NB4 (cell line): ENCODE results near the gene IL10RB.

ENCODE experiments used
- POLR2A ChIP-seq: IDR thresholded peaks from 2 replicates; pipeline ENCODE4 v1.6.1; 2011; ENCODE audit warnings: mild to moderate bottlenecking; ENCODE audit not compliant: insufficient read length; ENCODE audit errors: extremely low read depth
- TF ChIP-seq, protein P1 (sequence below): IDR thresholded peaks from one replicate; pipeline ENCODE4 v1.5.1; 2012; ENCODE audit warnings: low read depth, low read length
- TF ChIP-seq, protein P2 (sequence below): IDR thresholded peaks from 2 replicates; pipeline ENCODE4 v1.6.1; 2011; ENCODE audit warnings: low read depth, low read length

DNA sequence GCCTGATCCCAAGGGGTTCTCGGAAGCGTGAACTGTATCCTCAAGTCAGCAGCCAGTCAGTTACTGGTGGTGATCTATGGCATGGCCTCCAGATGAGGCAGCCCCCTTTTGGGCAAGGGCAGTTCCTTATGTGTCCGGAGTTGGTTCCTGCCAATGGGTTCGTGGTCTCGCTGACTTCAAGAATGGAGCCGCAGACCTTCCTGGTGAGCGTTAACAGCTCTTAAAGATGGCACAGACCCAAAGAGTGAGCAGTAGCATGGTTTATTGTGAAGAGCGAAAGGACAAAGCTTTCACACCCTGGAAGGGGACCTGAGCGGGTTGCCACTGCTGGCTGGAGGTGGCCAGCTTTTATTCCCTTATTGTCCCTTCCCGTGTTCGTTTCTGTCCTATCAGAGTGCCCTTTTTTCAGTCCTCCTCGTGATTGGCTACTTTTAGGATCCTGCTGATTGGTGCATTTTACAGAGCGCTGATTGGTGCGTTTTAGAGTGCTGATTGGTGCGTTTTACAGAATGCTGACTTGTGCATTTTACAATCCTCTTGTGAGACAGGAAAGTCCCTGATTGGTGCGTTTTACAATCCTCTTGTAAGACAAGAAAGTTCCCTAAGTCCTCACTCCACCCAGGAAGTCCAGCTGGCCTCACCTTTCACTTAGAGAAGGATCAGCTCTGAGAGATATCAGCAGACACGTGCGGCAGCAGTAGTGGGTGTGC lies 8.9 kb upstream of the IL10RB start:
- TF ChIP-seq, protein P1, sequence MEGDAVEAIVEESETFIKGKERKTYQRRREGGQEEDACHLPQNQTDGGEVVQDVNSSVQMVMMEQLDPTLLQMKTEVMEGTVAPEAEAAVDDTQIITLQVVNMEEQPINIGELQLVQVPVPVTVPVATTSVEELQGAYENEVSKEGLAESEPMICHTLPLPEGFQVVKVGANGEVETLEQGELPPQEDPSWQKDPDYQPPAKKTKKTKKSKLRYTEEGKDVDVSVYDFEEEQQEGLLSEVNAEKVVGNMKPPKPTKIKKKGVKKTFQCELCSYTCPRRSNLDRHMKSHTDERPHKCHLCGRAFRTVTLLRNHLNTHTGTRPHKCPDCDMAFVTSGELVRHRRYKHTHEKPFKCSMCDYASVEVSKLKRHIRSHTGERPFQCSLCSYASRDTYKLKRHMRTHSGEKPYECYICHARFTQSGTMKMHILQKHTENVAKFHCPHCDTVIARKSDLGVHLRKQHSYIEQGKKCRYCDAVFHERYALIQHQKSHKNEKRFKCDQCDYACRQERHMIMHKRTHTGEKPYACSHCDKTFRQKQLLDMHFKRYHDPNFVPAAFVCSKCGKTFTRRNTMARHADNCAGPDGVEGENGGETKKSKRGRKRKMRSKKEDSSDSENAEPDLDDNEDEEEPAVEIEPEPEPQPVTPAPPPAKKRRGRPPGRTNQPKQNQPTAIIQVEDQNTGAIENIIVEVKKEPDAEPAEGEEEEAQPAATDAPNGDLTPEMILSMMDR, result no peak
- TF ChIP-seq POLR2A, result no peak
- TF ChIP-seq, protein P2, sequence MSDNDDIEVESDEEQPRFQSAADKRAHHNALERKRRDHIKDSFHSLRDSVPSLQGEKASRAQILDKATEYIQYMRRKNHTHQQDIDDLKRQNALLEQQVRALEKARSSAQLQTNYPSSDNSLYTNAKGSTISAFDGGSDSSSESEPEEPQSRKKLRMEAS, result no peak
